Activated T-cell treated with anti-CD3 and anti-CD28 coated beads, Interleukin-2, amount 50 U/mL, for 1 hour (primary cell): ENCODE measurements around the gene ACSS3.

Experiments
- DNase-seq: peaks from one replicate; pipeline ENCODE4 v3.0.0-alpha.2; 2020

Gene ACSS3

GRCh38 chr12:81300454-81300853 lies 222.6 kb downstream of the ACSS3 start:
- DNase-seq: no peak

GRCh38 chr12:81303935-81304334 lies 226.1 kb downstream of the ACSS3 start:
- DNase-seq: no peak
